HUES48 (cell line): Measurements from ENCODE around the gene AMOT.

ENCODE experiments used
- H3K27ac ChIP-seq: one replicate; pipeline ENCODE4 v1.7.0; 2013; ENCODE audit warnings: low read depth, low read length, inconsistent platforms
- H3K27me3 ChIP-seq: 2 replicates; pipeline ENCODE4 v1.6.1; 2013; ENCODE audit warnings: mild to moderate bottlenecking, low read length; ENCODE audit not compliant: control insufficient read depth, insufficient read depth
- H3K36me3 ChIP-seq: 2 replicates; pipeline ENCODE4 v1.6.1; 2013; ENCODE audit warnings: low read length; ENCODE audit not compliant: control insufficient read depth, insufficient read depth
- H3K4me1 ChIP-seq: 2 replicates; pipeline ENCODE4 v1.6.1; 2013; ENCODE audit warnings: mild to moderate bottlenecking, low read length; ENCODE audit not compliant: control insufficient read depth, insufficient read depth
- H3K4me3 ChIP-seq: 2 replicates; pipeline ENCODE4 v1.5.1; 2013; ENCODE audit warnings: mild to moderate bottlenecking, low read depth, low read length
- H3K9ac ChIP-seq: 2 replicates; pipeline ENCODE4 v1.6.1; 2013; ENCODE audit warnings: mild to moderate bottlenecking, low read depth, low read length, moderate library complexity
- H3K9me3 ChIP-seq: 2 replicates; pipeline ENCODE4 v1.6.1; 2013; ENCODE audit warnings: low read length; ENCODE audit not compliant: control insufficient read depth, insufficient read depth

The AMOT gene

GRCh38 chrX:112819813-112820212, 20.8 kb downstream of the AMOT start:
- H3K36me3 ChIP-seq: no peaks in the 10 kb centered on the region
- H3K4me1 ChIP-seq: peaks cover 8% of the 10 kb centered on the region
- no peak overlapping the region for H3K27ac ChIP-seq
- no peak overlapping the region for H3K9ac ChIP-seq
- H3K4me3 ChIP-seq: no peak overlapping the region
- H3K9me3 ChIP-seq: no peaks in the 10 kb centered on the region
- H3K27me3 ChIP-seq: peaks cover 12% of the 10 kb centered on the region

GRCh38 chrX:112819008-112819640, 21.5 kb downstream of the AMOT start:
- no peak overlapping the region for H3K4me3 ChIP-seq
- H3K36me3 ChIP-seq: no peaks in the 10 kb centered on the region
- H3K4me1 ChIP-seq: peaks cover 8% of the 10 kb centered on the region
- no peaks in the 10 kb centered on the region for H3K9me3 ChIP-seq
- H3K9ac ChIP-seq: no peak overlapping the region
- H3K27ac ChIP-seq: no peak overlapping the region
- H3K27me3 ChIP-seq: peaks cover 12% of the 10 kb centered on the region

DNA sequence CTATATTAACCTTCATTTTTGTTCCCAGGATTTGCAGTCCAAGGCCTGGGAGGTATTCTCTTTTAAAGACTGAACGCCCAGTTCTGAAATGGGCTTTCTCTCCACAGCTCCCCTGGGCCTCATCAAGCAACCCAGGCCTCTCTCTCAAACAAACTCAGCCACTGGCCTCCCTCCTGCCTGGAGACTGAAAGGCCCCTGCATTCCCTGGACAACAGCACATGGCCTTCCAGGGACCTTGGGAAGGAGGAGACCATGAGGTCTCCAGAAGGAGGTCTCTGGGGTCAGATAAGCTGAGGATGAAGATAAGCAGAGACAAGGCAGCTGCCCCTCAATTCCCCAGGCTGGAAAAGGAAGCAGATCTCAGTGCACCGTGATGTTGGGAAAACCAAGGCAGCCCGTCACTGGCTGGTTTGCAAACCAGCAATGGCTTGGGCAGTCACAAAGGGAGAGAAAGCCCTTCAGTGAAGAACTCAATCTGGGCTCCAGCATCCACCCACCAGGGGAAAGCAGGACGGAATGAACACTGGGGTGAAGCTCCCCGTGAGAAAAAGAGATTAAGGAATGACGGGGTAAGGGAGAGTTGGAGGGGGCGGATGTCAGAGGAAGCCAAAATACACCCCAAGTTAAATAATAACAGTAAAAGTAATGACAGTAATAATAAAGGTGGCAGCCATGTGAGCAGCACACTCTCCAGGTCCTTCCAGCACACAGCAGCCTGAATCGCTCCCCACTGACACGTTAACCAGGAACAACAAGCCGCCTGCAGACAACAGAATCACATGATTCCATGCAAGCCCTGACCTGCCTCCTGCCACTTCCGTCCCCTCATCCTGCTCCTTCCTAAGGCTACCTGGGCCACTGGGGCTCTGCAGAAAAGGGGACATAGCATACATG, 22.3 kb downstream of the AMOT start:
- no peak overlapping the region for H3K9ac ChIP-seq
- H3K27ac ChIP-seq: no peak overlapping the region
- peaks cover 12% of the 10 kb centered on the region for H3K27me3 ChIP-seq
- H3K4me1 ChIP-seq: peaks cover 8% of the 10 kb centered on the region
- H3K4me3 ChIP-seq: no peak overlapping the region
- no peaks in the 10 kb centered on the region for H3K36me3 ChIP-seq
- H3K9me3 ChIP-seq: no peaks in the 10 kb centered on the region

- Histone ChIP-seq H3K27me3 (peaks cover 8% of the 10 kb centered on the region), H3K36me3 (no peaks in the 10 kb centered on the region), H3K9me3 (no peaks in the 10 kb centered on the region)
These were observed 23.7 kb downstream of the AMOT start for GRCh38 chrX:112816908-112817307.

GRCh38 chrX:112814496-112814895, 26.1 kb downstream of the AMOT start:
- no peak overlapping the region for H3K9ac ChIP-seq
- no peak overlapping the region for H3K27ac ChIP-seq
- no peak overlapping the region for H3K4me3 ChIP-seq
- H3K4me1 ChIP-seq: peaks cover 12% of the 10 kb centered on the region
- 0 out of 2 replicates have a peak, but pooled peaks cover 3% of the 10 kb centered on the region for H3K27me3 ChIP-seq
- no peaks in the 10 kb centered on the region for H3K36me3 ChIP-seq
- H3K9me3 ChIP-seq: no peaks in the 10 kb centered on the region

More at GRCh38 chrX:112816908-112817307, 23.7 kb downstream of the AMOT start:
- Histone ChIP-seq H3K9ac (no peak overlapping the region), H3K27ac (no peak overlapping the region), H3K4me3 (no peak overlapping the region), H3K4me1 (peaks cover 8% of the 10 kb centered on the region)

GRCh38 chrX:112812741-112813140, 27.9 kb downstream of the AMOT start:
- Histone ChIP-seq H3K9ac (no peak overlapping the region), H3K27ac (no peak overlapping the region), H3K4me3 (no peak overlapping the region), H3K27me3 (no peaks in the 10 kb centered on the region), H3K9me3 (no peaks in the 10 kb centered on the region), H3K4me1 (peaks cover 22% of the 10 kb centered on the region), H3K36me3 (no peaks in the 10 kb centered on the region)

DNA sequence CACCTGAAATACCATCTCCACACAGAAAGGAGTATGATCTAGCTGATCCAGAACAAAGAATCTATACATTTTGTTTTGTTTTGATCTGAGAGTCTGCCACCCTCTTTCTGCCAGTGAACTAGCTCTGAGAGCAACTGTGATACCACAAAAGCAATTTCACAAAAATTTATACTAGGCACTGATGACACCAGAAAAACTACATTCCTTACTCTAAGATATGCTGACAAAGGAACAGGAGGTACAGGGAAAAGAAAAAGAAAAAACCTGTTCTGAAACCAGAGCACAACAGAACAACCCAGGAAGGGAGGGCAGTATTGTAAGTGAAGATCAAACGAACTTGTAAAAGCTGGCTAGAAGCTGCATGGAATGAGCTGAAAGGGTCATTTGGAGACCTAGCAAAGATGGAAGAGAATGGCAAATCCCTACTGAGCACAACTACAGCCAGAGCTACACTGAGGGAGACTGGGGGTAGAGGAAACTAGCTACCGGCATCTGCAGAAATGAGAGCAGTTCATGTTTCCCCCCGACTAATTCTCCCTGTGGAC, 31.9 kb downstream of the AMOT start:
- Histone ChIP-seq H3K4me1 (peaks cover 33% of the 10 kb centered on the region), H3K9ac (no peak overlapping the region), H3K27ac (peak overlapping the region; percentile 48), H3K4me3 (no peak overlapping the region), H3K36me3 (no peaks in the 10 kb centered on the region), H3K9me3 (no peaks in the 10 kb centered on the region), H3K27me3 (no peaks in the 10 kb centered on the region)

GRCh38 chrX:112808007-112808406, 32.6 kb downstream of the AMOT start:
- peak overlapping the region; percentile 2 for H3K4me3 ChIP-seq
- H3K27me3 ChIP-seq: no peaks in the 10 kb centered on the region

GRCh38 chrX:112803060-112803459, 37.6 kb downstream of the AMOT start:
- no peaks in the 10 kb centered on the region for H3K9me3 ChIP-seq
- H3K4me1 ChIP-seq: peaks cover 15% of the 10 kb centered on the region
- no peak overlapping the region for H3K9ac ChIP-seq
- peaks cover 7% of the 10 kb centered on the region for H3K27me3 ChIP-seq
- H3K4me3 ChIP-seq: no peak overlapping the region
- no peak overlapping the region for H3K27ac ChIP-seq
- no peaks in the 10 kb centered on the region for H3K36me3 ChIP-seq

More at GRCh38 chrX:112808007-112808406, 32.6 kb downstream of the AMOT start:
- H3K9ac ChIP-seq: no peak overlapping the region
- peaks cover 33% of the 10 kb centered on the region for H3K4me1 ChIP-seq
- H3K9me3 ChIP-seq: no peaks in the 10 kb centered on the region
- H3K36me3 ChIP-seq: no peaks in the 10 kb centered on the region
- H3K27ac ChIP-seq: peak overlapping the region; percentile 48

GRCh38 chrX:112802541-112802940, 38.1 kb downstream of the AMOT start:
- Histone ChIP-seq H3K9me3 (no peaks in the 10 kb centered on the region), H3K27ac (no peak overlapping the region), H3K4me3 (no peak overlapping the region), H3K4me1 (peaks cover 10% of the 10 kb centered on the region), H3K36me3 (no peaks in the 10 kb centered on the region), H3K9ac (no peak overlapping the region), H3K27me3 (peaks cover 7% of the 10 kb centered on the region)
